ENCODE results near the gene SIRT5. TPM values are rescaled to one million over a fixed set of nuclear protein-coding genes. Genes with fewer than 3 reads are reported as not detected.

SIRT5 gene
- total RNA-seq, 4 donors from 2014 or later: 7.5 to 13.1 (median 10.0) TPM

- H3K36me3 ChIP-seq: peaks cover 0 to 28% of the 10 kb centered on the region in 2 donors
- H3K4me1 ChIP-seq: peaks cover 0 to 18% (median 0%) of the 10 kb centered on the region in 3 donors
- ATAC-seq: no peak
- no peak overlapping the region for H3K4me3 ChIP-seq
- H3K27me3 ChIP-seq: no peaks in the 10 kb centered on the region
- WGBS, 2 donors (ENCODE audit: low coverage in 1 of 2): 89 to 90% methylated on average over 3 of the region's 3 CpGs
- no peaks in the 10 kb centered on the region for H3K9me3 ChIP-seq
- no peak overlapping the region for H3K27ac ChIP-seq
- TF ChIP-seq CTCF (IDR thresholded peaks at IDR 0.05) (no peak), POLR2AphosphoS5 (IDR thresholded peaks at IDR 0.05) (no peak), POLR2A (IDR thresholded peaks at IDR 0.05) (no peak), EP300 (IDR thresholded peaks at IDR 0.05) (no peak)
These were observed 3.5 kb downstream of the SIRT5 start for GRCh38 chr6:13577926-13578325.

DNA sequence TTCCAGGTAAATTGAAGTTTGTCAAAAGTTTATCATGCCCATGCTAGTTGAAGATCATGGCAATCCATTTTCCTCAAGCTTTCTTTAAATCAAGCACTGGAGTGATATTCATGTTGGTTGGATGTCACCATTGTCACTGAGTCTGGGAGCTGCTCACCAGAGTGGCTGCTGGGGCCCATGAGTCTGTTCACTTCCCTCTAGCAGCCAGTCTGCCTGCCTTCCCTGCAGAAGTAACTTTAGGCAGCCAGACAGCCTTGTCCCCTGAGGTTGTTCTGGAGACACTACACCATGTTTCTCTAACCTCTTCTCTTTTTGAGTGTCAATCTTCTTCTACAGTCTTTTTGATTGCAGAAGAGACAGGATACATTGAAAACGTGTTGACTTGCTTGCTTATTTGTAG lies 5.5 kb downstream of the SIRT5 start:
- Histone ChIP-seq H3K27ac (no peak overlapping the region), H3K4me3 (no peak overlapping the region), H3K36me3 (peaks cover 0 to 39% of the 10 kb centered on the region in 2 donors), H3K9me3 (no peaks in the 10 kb centered on the region), H3K4me1 (peaks cover 0 to 9% (median 0%) of the 10 kb centered on the region in 3 donors), H3K27me3 (no peaks in the 10 kb centered on the region)
- no peak for ATAC-seq
- TF ChIP-seq EP300 (IDR thresholded peaks at IDR 0.05) (no peak), CTCF (IDR thresholded peaks at IDR 0.05) (no peak), POLR2AphosphoS5 (IDR thresholded peaks at IDR 0.05) (no peak), POLR2A (IDR thresholded peaks at IDR 0.05) (no peak)
- 74 to 75% methylated on average over 1 of the region's 1 CpG for WGBS, 2 donors (ENCODE audit: low coverage in 1 of 2)

DNA sequence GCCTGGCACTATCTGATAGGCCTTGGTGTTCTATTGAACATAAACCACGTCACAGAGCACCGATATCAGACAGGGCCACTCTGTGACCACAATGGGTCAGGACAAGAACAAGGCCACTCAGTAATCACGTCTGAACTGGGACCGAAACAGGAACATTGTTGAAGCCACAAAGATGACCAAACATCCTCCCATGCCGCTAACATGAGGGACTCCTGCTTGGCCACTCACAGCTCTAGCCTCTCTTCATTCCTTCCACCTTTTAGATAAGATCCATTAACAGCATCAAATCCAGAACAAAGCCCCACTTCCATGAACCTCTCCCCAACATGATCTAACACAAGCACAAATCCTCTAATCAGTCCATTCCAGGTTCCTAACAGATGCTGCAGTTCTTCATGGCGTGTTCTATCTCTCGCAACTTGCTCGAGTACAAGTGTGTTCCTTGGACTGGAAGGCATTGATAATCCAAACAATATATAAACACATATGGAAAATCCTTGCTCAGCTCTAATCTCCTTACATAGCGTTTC lies 7.4 kb downstream of the SIRT5 start:
- Histone ChIP-seq H3K36me3 (peaks cover 0 to 54% of the 10 kb centered on the region in 2 donors), H3K27ac (no peak overlapping the region), H3K27me3 (no peaks in the 10 kb centered on the region), H3K4me1 (no peaks in the 10 kb centered on the region), H3K9me3 (no peaks in the 10 kb centered on the region), H3K4me3 (no peak overlapping the region)
- WGBS, 2 donors (ENCODE audit: low coverage in 1 of 2): 83 to 90% methylated on average over 6 to 7 of the region's 9 CpGs
- ATAC-seq: no peak
- TF ChIP-seq POLR2AphosphoS5 (IDR thresholded peaks at IDR 0.05) (no peak), POLR2A (IDR thresholded peaks at IDR 0.05) (no peak), CTCF (IDR thresholded peaks at IDR 0.05) (no peak), EP300 (IDR thresholded peaks at IDR 0.05) (no peak)

DNA sequence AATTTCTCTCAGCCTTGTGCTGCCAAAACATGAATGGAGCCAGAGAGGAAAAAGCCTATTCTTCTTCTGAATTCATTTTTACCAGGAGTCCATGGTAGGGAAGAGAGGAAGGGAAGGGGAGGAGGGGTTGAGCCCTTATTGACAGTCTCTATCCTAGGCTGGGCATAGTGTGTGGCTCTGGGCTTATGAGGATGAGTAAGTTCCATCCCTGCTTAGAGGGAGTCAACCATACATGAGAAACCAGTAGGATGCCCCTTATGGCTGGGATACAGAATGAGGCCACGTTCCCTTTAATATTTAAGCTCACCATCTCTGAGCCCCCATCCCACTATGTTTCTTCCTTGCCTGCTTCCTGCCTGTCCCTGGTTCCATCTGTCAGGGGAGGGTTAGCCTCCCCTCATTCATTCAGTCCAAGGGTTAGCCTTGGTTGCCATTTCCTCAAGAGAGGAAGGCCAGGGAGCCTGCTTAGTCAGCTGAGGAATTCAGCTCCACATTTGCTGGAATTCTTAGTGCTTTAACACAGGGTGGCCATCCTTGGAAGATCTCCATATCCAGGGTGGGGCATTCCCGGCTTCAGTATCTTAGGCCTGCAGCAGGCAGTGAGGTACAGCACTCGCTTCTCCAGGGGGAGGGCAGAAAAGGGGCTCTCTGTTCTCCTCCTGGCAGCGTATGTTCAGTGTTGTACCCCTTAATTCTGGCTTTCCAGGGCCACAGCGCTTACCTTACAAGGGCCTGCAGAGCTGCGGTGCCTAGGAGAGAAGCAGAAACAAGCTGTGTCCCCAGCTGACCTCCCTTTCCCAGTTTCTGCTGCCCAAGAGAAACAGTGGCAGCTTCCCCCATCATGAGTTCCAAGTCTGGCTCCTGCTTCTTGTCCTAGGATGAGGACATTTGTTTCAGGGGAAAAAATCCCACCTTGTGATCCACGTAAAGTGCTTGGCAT lies 12.5 kb downstream of the SIRT5 start:
- ATAC-seq: no peak

More for the DNA sequence above, 12.5 kb downstream of the SIRT5 start:
- WGBS, 2 donors (ENCODE audit: low coverage in 1 of 2): 87 to 100% methylated on average over 3 to 6 of the region's 7 CpGs
- no peak overlapping the region for H3K27ac ChIP-seq
- H3K36me3 ChIP-seq: peaks cover 0 to 72% of the 10 kb centered on the region in 2 donors
- H3K4me3 ChIP-seq: no peak overlapping the region
- TF ChIP-seq POLR2AphosphoS5 (IDR thresholded peaks at IDR 0.05) (no peak), EP300 (IDR thresholded peaks at IDR 0.05) (no peak), CTCF (IDR thresholded peaks at IDR 0.05) (no peak), POLR2A (IDR thresholded peaks at IDR 0.05) (no peak)
- H3K27me3 ChIP-seq: no peaks in the 10 kb centered on the region
- no peaks in the 10 kb centered on the region for H3K9me3 ChIP-seq
- H3K4me1 ChIP-seq: no peaks in the 10 kb centered on the region

All from gastroesophageal sphincter (tissue), 4 donors.